HG03097 (cell line): ENCODE results near the gene SMIM29.

Experiments used
- ATAC-seq: cut with Tn5 transposase; IDR thresholded peaks from one replicate; pipeline ENCODE4 v1.9.1; 2021; ENCODE audit not compliant: unreplicated experiment, low FRiP score

Gene SMIM29

GRCh38 chr6:34230653-34231371 is 18.0 kb downstream of the SMIM29 start:
- no peak for ATAC-seq

- ATAC-seq: no peak
Measured at GRCh38 chr6:34229877-34230276, 18.9 kb downstream of the SMIM29 start.

GRCh38 chr6:34227761-34228421 is 20.9 kb downstream of the SMIM29 start:
- ATAC-seq: no peak

GRCh38 chr6:34226731-34227586 is 21.8 kb downstream of the SMIM29 start:
- ATAC-seq: no peak

GRCh38 chr6:34226066-34226465 is 22.7 kb downstream of the SMIM29 start:
- no peak for ATAC-seq

GRCh38 chr6:34225551-34225950 is 23.3 kb downstream of the SMIM29 start:
- ATAC-seq: no peak

- peak; percentile 69 for ATAC-seq
Measured at GRCh38 chr6:34223956-34224940, 24.6 kb downstream of the SMIM29 start.

- peak; percentile 23 for ATAC-seq
Measured at GRCh38 chr6:34223381-34223955, 25.3 kb downstream of the SMIM29 start.

GRCh38 chr6:34218691-34219090 is 30.1 kb downstream of the SMIM29 start:
- no peak for ATAC-seq

- no peak for ATAC-seq
Measured at GRCh38 chr6:34213772-34214171, 35.0 kb downstream of the SMIM29 start.

- no peak for ATAC-seq
Measured at GRCh38 chr6:34207695-34208443, 40.9 kb downstream of the SMIM29 start.

GRCh38 chr6:34206726-34207125 is 42.1 kb downstream of the SMIM29 start:
- no peak for ATAC-seq

- no peak for ATAC-seq
Measured at GRCh38 chr6:34205916-34206315, 42.9 kb downstream of the SMIM29 start.

GRCh38 chr6:34205466-34205865 is 43.3 kb downstream of the SMIM29 start:
- ATAC-seq: no peak

GRCh38 chr6:34204693-34205092 is 44.1 kb downstream of the SMIM29 start:
- no peak for ATAC-seq

GRCh38 chr6:34202329-34203201 is 46.2 kb downstream of the SMIM29 start:
- ATAC-seq: no peak

- no peak for ATAC-seq
Measured at GRCh38 chr6:34201455-34202107, 47.2 kb downstream of the SMIM29 start.
